Peyer's patch (tissue), 4 donors: ENCODE data around the gene NOC4L.

Experiments used
- CTCF ChIP-seq, 6 experiments: fragments of 450-650 bp in 4 of 6; fragments of 200-600 bp in 2 of 6; sonication (generic) in 1 of 6; IDR thresholded peaks; one replicate each; pipeline ENCODE4 v1.5.1; 2017 to 2019; ENCODE audit warnings: antibody characterized with exemption in 6 of 6, mild to moderate bottlenecking in 3 of 6, moderate library complexity in 1 of 6
- POLR2A ChIP-seq, 2 donors: fragments of 450-650 bp; IDR thresholded peaks; one replicate each; pipeline ENCODE4 v1.5.1; 2017; ENCODE audit warnings: antibody characterized with exemption in 2 of 2, mild to moderate bottlenecking in 2 of 2, moderate library complexity in 2 of 2

DNA sequence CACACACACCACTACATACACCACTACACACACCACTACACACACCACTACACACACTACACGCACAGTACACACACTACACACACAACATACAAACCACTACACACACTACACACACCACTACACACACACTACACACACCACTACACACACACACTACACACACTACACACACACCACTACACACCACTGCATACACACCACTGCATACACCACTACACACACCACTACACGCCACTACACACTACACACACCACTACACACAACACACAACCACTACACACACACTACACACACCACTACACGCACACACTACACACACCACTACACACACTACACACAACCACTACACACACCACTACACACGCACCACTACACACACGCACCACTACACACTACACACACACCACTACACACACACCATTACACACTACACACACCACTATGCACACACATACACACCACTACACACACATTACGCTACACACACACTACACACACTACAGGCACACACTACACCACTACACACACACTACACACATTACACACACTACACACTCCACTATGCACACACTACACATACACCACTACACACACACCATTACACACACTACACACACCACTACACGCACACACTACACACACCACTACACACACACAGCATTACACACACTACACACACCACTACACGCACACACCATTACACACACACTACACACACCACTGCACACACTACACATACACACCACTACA is 12.5 kb downstream of the NOC4L start:
- no peak for TF ChIP-seq CTCF (IDR thresholded peaks at IDR 0.05)
- TF ChIP-seq POLR2A (IDR thresholded peaks at IDR 0.05) = no peak
